ENCODE data around the gene LGALS3BP.

DNA sequence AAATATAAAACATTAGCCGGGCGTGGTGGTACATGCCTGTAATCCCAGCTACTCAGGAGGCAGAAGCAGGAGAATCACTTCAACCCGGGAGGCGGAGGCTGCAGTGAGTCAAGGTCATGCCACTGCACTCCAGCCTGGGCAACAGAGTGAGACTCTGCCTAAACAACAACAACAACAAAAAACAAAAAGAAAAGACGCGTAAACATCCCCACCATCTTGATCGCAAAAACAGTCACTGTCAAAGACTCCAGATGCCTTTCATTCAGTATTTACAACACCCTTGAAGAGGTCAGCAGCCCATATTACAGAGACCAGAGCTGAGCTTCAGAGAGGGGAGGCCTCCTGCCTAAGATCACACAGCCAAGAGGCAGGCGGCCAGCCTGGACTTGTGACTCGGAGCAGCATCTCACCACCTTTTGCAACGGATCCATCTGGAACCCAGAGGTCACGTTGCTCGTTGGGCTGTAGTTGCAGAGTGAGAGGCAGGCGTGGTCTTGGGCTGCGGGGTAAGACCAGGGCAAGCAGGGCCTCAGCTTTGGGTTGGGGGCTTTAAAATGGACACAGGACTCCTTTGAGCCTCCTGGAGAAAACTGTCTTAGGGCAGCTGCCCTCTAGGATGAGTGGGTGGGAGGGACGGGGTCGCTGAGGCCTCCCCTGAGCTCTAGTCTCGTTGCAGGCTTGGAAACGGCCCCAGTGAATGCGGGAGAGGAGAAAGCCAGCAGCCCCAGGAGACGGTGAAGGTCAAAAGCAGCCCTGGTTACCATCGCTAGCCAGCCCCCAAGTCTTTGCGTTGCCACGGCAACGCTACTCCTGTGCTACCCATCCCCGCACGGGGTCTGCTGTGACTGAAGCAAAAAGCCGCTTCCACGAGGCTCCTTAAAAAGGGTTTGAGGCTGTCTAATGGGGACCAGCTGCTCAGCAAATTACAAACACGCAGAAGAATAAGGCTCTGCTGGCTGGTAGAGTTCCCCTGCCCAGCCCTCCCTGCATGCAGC, 26.1 kb downstream of the LGALS3BP start:
- TF ChIP-seq, protein P1, sequence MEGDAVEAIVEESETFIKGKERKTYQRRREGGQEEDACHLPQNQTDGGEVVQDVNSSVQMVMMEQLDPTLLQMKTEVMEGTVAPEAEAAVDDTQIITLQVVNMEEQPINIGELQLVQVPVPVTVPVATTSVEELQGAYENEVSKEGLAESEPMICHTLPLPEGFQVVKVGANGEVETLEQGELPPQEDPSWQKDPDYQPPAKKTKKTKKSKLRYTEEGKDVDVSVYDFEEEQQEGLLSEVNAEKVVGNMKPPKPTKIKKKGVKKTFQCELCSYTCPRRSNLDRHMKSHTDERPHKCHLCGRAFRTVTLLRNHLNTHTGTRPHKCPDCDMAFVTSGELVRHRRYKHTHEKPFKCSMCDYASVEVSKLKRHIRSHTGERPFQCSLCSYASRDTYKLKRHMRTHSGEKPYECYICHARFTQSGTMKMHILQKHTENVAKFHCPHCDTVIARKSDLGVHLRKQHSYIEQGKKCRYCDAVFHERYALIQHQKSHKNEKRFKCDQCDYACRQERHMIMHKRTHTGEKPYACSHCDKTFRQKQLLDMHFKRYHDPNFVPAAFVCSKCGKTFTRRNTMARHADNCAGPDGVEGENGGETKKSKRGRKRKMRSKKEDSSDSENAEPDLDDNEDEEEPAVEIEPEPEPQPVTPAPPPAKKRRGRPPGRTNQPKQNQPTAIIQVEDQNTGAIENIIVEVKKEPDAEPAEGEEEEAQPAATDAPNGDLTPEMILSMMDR (IDR thresholded peaks at IDR 0.05), result no peak
- TF ChIP-seq POLR2AphosphoS5 (IDR thresholded peaks at IDR 0.05) (no peak), EP300 (IDR thresholded peaks at IDR 0.05) (no peak)
